GM19372 (cell line): ENCODE data around the gene KBTBD8.

Experiments used
- ATAC-seq: cut with Tn5 transposase; IDR thresholded peaks from one replicate; pipeline ENCODE4 v1.9.1; 2021; ENCODE audit warnings: mild to moderate bottlenecking, low read depth, moderate library complexity; ENCODE audit not compliant: unreplicated experiment

KBTBD8 gene

GRCh38 chr3:66998113-66998903 is at the start of gene KBTBD8:
Gene KBTBD8 (plus strand): TSS chr3:66998307. CDS start chr3:66998356, 49 bp downstream.
- ATAC-seq = peak; percentile 85

- no peak for ATAC-seq
Observed at GRCh38 chr3:66948838-66949237, 49.3 kb upstream of the KBTBD8 start.

GRCh38 chr3:66949898-66950297 is 48.2 kb upstream of the KBTBD8 start:
- no peak for ATAC-seq

GRCh38 chr3:66952357-66952756 is 45.8 kb upstream of the KBTBD8 start:
- no peak for ATAC-seq

- ATAC-seq = no peak
Observed at GRCh38 chr3:66953934-66954445, 44.1 kb upstream of the KBTBD8 start.

- ATAC-seq = no peak
Observed at GRCh38 chr3:66956742-66957141, 41.4 kb upstream of the KBTBD8 start.

- ATAC-seq = no peak
Observed at GRCh38 chr3:66957367-66957766, 40.7 kb upstream of the KBTBD8 start.

- ATAC-seq = no peak
Observed at GRCh38 chr3:66958067-66958466, 40.0 kb upstream of the KBTBD8 start.

GRCh38 chr3:66962664-66963063 is 35.4 kb upstream of the KBTBD8 start:
- ATAC-seq = no peak

GRCh38 chr3:66971245-66971644 is 26.9 kb upstream of the KBTBD8 start:
- no peak for ATAC-seq

- peak; percentile 98 for ATAC-seq
Observed at GRCh38 chr3:66971891-66972551, 26.1 kb upstream of the KBTBD8 start.

- no peak for ATAC-seq
Observed at GRCh38 chr3:66980791-66981190, 17.3 kb upstream of the KBTBD8 start.

- ATAC-seq = no peak
Observed at GRCh38 chr3:66983101-66983500, 15.0 kb upstream of the KBTBD8 start.

GRCh38 chr3:66985336-66985920 is 12.7 kb upstream of the KBTBD8 start:
- ATAC-seq = no peak

- ATAC-seq = no peak
Observed at GRCh38 chr3:66986406-66986805, 11.7 kb upstream of the KBTBD8 start.

- no peak for ATAC-seq
Observed at GRCh38 chr3:66989241-66989640, 8.9 kb upstream of the KBTBD8 start.

- ATAC-seq = peak; percentile 66
Observed at GRCh38 chr3:66989860-66990696, 8.0 kb upstream of the KBTBD8 start.

GRCh38 chr3:66991459-66991858 is 6.6 kb upstream of the KBTBD8 start:
- no peak for ATAC-seq

GRCh38 chr3:66993082-66993481 is 5.0 kb upstream of the KBTBD8 start:
- ATAC-seq = no peak

GRCh38 chr3:66994588-66994987 is 3.5 kb upstream of the KBTBD8 start:
- no peak for ATAC-seq

- ATAC-seq = no peak
Observed at GRCh38 chr3:66996696-66997095, 1.4 kb upstream of the KBTBD8 start.
